ENCODE measurements around the gene VCAM1.

DNA sequence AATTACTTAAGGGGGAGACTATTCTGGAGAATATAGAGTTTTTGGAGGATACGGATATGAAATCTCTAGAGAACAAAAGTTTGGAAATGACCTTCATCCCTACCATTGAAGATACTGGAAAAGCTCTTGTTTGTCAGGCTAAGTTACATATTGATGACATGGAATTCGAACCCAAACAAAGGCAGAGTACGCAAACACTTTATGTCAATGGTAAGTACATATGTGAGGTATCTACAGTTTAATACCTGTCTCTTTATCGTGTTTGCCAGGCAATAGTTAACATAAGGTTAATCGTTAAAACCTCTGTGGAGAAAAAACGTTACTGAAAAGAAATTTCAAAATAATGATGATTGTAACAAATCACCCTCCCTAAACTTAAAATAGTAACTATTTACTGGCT, 11.8 kb downstream of the VCAM1 start:
- TF ChIP-seq, protein P1, sequence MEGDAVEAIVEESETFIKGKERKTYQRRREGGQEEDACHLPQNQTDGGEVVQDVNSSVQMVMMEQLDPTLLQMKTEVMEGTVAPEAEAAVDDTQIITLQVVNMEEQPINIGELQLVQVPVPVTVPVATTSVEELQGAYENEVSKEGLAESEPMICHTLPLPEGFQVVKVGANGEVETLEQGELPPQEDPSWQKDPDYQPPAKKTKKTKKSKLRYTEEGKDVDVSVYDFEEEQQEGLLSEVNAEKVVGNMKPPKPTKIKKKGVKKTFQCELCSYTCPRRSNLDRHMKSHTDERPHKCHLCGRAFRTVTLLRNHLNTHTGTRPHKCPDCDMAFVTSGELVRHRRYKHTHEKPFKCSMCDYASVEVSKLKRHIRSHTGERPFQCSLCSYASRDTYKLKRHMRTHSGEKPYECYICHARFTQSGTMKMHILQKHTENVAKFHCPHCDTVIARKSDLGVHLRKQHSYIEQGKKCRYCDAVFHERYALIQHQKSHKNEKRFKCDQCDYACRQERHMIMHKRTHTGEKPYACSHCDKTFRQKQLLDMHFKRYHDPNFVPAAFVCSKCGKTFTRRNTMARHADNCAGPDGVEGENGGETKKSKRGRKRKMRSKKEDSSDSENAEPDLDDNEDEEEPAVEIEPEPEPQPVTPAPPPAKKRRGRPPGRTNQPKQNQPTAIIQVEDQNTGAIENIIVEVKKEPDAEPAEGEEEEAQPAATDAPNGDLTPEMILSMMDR (IDR thresholded peaks at IDR 0.05) = no peak
- TF ChIP-seq POLR2A (IDR thresholded peaks at IDR 0.05) (no peak), POLR2AphosphoS5 (IDR thresholded peaks at IDR 0.05) (no peak)

Measured in breast epithelium (tissue), 3 donors.